ENCODE results near the gene GBF1. TPM values are rescaled to one million over a fixed set of nuclear protein-coding genes. Genes with fewer than 3 reads are reported as not detected.

GBF1 gene
- total RNA-seq, 1 experiment from 2014 or later: 23.7 TPM

DNA sequence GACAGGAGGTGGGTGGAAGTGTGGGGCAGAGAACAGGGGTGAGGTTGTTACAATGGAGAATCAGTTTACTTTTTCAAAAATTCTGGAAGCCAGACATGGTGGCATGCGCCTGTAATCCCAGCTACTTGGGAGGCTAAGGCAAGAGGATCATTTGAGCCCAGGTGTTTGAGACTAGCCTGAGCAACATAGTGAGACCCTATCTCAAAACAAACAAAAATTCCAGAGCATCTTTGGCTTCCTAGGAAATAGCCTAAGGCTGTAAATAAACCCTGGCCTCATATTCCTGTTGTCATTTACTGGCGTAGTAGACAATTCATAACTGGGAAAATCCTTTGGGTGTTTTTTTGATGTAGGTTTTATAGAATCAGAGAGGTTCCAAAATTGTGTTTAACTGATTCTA lies 44.0 kb downstream of the GBF1 start:
- Histone ChIP-seq H2BK12ac (ENCODE audit: insufficient read length, low read depth, low read length) (no peak overlapping the region), H4K20me1 (ENCODE audit: control insufficient read depth, insufficient read depth, insufficient read length) (no peaks in the 10 kb centered on the region), H2BK5ac (ENCODE audit: insufficient read length, low read length) (no peak overlapping the region), H3K4ac (ENCODE audit: low read depth, low read length) (no peak overlapping the region), H4K8ac (replicated peaks; ENCODE audit: insufficient read length, low read depth, low read length) (no peak overlapping the region), H3K14ac (ENCODE audit: insufficient read depth, low read length) (no peak overlapping the region), H3K27me3 (ENCODE audit: insufficient read depth, low read length) (no peaks in the 10 kb centered on the region), H2AK5ac (ENCODE audit: insufficient read length, low read length) (no peak overlapping the region), H3T11ph (ENCODE audit: low read length) (no peak overlapping the region), H3K23ac (ENCODE audit: insufficient read length, low read depth, low read length) (no peak overlapping the region), H3K4me2 (ENCODE audit: insufficient read depth, insufficient read length, low read length) (no peak overlapping the region), H2AFZ (ENCODE audit: low read length) (no peak overlapping the region), H2BK15ac (ENCODE audit: low read depth, low read length) (no peak overlapping the region), H3K79me2 (ENCODE audit: insufficient read depth, low read length) (no peaks in the 10 kb centered on the region), H3K9me3 (ENCODE audit: control insufficient read depth, low read depth, low read length) (no peaks in the 10 kb centered on the region), H3K4me1 (ENCODE audit: insufficient read depth, low read length) (no peaks in the 10 kb centered on the region), H3K23me2 (ENCODE audit: insufficient read length, low read depth, low read length, poor library complexity, severe bottlenecking) (no peaks in the 10 kb centered on the region), H2BK120ac (ENCODE audit: low read depth, low read length, poor library complexity, severe bottlenecking) (no peak overlapping the region), H3K9ac (ENCODE audit: extremely low read depth, insufficient read length, low read length) (no peak overlapping the region), H2BK20ac (ENCODE audit: low read depth, low read length, poor library complexity, severe bottlenecking) (no peak overlapping the region), H3K56ac (ENCODE audit: insufficient read length, low read depth, low read length) (no peak overlapping the region), H3K18ac (ENCODE audit: insufficient read length, low read depth, low read length) (no peak overlapping the region), H3K79me1 (ENCODE audit: insufficient read depth, low read depth, low read length, poor library complexity, severe bottlenecking) (no peaks in the 10 kb centered on the region), H4K5ac (ENCODE audit: insufficient read length, low read depth, low read length) (no peak overlapping the region), H4K91ac (ENCODE audit: insufficient read length, low read depth, low read length) (no peak overlapping the region), H3K27ac (ENCODE audit: insufficient read length, low read depth, low read length) (no peak overlapping the region)
- no peak for DNase-seq
- Mint-ChIP-seq H3K36me3 (ENCODE audit: insufficient read depth in 1 of 3, low read depth in 3 of 3) (no peaks in the 10 kb centered on the region), H3K27ac (no peak overlapping the region), H3K27me3 (ENCODE audit: low read depth) (no peaks in the 10 kb centered on the region), H3K4me1 (no peaks in the 10 kb centered on the region; a peak in 1 of 4 replicates), H3K9me3 (no peaks in the 10 kb centered on the region), H3K4me3 (no peak overlapping the region; a peak in 1 of 5 replicates)
- no peak for TF ChIP-seq CTCF (conservative IDR thresholded peaks at IDR 0.05)
- no CpG with 5 or more reads among the region's 2 CpGs for WGBS (ENCODE audit: extremely low coverage, insufficient read length, low lambda C conversion rate)
